HG03175 (cell line): ENCODE measurements around the gene GUK1.

Source experiments
- ATAC-seq: cut with Tn5 transposase; IDR thresholded peaks from one replicate; pipeline ENCODE4 v1.9.1; 2021; ENCODE audit warnings: mild to moderate bottlenecking, moderate library complexity; ENCODE audit not compliant: unreplicated experiment

GUK1 gene

DNA sequence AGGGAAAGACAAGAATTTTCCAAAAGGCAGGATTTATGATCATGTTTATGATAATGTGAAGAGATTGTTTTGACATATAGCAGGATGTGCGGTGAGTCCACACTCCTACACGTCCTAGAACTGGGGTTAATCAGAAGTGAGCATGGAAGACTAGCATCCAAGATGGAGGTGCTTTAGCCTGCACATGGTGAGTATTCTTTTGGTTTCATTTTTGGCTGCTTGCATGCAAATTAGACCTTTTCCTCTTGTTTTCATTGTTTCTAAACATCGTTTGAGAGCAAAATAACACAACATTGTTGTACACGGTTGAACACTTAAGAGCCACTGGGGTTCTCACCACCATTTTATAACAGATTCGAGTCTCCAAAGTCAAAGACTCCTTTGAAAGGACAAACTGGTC lies 14.9 kb upstream of the GUK1 start:
- no peak for ATAC-seq

DNA sequence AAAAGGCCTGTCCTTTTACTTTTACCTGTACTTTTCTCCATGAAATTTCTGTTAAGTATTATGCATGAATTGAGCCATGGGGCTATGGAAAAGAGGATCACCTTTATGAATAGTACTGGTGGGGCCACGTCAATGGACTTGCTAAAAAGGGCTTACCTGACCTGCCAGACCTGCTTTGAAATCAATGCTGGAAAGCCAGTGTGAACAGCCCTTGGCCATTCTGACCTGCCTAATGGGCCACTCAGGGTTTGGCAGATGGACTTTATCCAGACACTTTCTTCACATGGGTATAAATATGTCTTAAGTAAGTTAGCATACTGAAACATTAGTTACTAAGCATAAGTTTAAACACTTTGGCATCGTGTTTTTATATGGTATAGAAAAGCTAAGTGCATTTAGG lies 8.3 kb upstream of the GUK1 start:
- no peak for ATAC-seq

DNA sequence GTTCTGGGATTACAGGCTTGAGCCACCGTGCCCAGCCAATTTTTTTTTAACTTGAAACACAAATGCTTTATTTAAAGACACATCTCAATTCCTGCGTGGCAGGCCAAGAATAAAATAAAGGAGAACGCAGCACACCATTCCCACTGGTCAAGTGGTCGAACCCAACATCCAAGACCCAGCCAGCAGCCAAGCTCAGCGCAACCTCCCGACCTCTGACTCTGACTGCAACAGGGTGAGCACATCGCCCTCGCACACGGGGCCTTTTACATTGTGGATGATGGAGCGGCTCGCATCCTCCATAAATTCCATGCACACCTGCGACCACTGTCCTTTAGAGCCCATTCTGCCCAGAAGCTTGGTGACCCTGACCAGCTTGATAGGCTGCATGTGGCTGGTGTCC lies 5.5 kb upstream of the GUK1 start:
- no peak for ATAC-seq

DNA sequence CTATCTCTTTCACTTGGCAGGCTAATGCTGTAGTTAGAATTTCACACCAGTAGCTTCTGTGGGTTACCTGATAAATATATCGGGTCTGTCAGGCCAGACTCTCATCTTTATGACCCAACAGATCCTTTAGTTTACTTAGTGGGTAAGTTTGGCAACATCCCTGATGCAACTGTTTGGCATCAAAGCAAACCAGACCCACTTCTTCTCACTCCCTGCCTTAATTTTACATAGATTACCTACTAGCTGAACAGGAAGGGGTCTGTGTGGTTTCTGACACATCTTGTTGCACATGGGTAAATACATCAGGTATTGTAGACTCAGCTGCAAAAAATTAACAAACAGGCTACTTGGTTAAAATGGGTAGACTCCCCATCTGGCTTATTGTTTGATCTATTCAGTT lies 3.2 kb upstream of the GUK1 start:
- no peak for ATAC-seq

DNA sequence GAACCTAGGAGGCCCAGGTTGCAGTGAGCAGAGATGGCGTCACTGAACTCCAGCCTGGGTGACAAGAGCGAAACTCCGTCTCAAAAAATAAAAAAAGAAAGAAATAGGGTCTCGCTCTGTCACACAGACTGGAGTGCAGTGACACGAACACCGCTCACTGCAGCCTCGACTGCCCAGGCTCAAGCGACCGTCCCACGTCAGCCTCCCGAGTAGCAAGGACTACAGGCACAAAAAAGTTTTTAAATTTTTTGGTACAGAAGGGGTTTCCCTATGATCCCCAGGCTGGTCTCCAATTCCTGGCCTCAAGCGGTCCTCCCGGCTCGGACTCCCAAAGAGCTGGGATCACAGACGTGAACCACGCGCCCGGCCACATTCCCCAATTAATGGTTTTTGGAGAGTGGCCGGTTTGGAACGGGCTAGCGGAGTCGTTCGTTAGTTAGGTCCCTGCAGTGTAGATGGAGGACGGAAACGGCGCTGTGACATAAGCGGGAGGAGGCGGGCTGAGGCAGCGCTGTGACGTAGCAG lies 611 bp upstream of the GUK1 start:
- no peak for ATAC-seq

DNA sequence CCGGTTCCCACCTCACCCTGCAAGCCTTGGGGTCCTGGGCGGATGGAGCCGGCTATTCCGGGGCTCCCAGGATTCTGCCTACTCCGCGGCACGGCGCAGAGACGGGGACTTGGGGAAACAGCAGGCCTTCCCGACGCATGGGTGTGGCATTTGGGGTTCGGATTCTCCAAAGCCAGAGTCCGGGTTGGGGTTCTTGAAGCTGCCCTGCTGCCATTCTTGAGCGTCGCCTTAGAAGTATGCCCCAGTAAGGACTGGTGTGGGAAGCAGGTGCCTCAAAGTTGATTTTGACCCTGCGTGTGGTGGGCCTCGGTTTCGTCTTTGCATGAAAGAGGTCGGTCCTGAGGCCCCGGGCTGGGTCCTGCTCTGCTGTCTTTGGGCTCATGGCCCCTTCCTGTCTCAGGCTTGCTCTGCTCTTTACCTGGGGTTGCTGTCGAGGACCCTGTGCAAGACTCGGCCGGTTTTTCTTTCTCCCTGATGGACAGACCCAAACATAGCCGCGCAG lies 696 bp downstream of the GUK1 start:
- ATAC-seq, result no peak

DNA sequence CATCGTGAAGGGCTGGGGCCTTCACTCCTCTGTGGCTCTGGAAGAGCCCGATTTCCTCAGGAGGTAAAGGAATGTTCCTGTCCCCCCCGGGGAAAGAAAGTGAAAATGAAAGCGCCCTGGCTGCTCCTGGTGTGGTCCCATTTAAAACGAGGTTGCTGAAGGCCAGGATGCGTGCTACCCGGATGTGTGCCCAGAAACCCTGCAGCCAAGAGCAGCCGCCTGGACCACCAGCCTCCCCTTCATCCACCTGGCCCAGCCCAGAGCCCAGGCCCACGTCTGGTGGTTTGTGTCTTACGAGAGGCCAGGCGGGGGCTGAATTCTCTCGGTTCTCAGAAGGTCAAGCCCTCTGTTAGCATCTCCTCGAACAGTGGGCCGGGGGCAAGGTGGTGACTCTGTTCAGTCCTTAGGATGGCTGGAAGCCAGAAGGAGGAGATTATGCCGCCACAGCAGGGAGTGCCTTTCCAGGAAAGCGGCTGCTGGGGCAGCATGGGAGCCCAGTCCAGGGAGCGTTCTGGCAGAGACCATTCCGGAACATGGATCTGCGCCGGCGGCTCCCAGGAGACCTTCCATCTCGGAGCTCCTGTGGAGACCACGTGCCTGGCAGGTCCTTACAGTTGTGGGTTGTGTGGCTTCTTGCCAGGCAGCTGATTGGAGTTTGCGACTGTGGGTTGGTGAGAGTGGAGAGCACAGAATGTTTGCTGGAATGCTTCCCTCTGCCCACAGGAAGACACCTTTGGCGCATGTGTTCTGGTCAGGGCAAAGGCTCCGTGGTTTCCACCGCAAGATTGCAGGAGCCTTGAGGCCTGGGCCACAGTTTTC lies 1.4 kb downstream of the GUK1 start:
- ATAC-seq, result no peak

DNA sequence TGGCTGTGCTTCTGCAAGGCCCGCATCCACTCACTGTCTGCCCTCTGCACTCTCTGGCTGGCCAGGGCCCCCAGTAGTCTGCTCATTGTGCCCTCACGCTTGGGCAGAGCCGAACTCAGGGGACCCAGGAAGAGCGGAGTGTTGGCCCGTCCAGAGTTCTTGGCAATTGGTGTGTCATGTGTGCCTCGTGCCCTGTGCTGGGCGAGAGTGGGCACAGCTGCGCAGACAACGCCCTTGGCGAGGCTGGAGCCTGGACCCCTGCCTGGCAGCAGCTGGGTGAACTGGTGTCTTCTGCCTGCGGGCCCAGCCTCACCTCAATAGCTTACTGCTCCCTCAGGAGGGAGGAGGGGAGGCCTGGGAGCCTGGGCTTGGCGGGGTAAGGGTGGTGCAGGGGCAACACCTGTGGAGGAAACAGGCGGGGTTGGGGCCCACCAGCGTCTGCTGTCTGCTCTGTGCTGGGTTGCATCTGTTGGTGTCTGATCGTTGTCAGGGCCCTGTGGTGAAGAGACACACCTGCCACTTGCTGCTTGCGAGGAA lies 2.1 kb downstream of the GUK1 start:
- ATAC-seq, result no peak

DNA sequence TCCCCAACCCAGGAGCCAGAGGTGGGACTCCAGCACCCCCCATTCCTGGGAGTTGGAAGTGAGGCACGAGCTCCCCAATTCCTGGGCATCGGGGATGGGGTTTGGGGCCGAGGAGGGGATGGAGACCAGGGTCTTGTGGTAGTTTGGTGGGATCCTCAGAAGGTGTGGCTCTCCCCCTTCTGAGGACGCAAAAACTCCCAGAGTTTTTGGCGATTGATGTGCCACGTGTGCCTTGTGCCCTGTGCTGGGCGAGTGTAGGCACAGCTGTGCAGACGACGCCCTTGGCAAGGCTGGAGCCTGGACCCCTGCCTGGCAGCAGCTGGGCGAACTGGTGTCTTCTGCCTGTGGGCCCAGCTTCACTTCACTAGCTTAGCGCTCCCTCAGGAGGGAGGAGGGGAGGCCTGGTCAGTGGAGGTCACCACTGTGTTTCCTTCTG lies 2.6 kb downstream of the GUK1 start:
- ATAC-seq, result no peak

DNA sequence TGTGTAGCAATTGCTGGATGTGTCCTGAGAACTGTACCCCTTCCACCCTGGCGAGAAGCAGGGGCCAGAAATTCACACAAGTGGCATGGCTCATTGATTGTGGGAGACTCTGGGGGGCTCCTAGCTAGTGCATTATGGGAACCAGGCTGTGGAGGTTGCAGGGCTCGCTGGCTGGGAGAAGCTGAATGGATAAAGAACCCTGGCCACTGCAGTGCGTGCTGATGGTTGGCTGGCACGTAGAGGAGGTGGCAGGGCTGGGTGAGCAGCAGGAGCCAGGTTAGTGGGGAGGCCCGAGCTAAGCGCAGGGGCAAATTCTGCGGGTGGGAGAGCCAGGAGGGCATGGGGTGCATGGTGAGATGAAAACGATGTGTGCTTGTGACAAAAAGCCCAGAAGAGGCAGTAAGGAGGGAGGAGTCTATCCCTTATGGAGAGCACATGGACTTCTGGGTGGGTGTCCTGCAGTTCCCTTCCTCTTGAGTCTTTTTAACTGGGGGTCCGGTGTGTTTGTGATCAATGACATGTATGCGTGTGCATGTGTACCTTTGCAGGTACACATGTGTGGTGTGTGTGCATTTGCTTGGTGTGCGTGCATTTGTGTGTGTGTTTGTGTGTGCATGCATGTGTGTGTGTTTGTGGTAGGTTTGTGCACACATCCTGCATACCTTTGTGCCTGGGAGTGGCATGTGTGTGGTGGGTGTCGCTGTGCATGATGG lies 3.6 kb downstream of the GUK1 start:
- ATAC-seq, result no peak

DNA sequence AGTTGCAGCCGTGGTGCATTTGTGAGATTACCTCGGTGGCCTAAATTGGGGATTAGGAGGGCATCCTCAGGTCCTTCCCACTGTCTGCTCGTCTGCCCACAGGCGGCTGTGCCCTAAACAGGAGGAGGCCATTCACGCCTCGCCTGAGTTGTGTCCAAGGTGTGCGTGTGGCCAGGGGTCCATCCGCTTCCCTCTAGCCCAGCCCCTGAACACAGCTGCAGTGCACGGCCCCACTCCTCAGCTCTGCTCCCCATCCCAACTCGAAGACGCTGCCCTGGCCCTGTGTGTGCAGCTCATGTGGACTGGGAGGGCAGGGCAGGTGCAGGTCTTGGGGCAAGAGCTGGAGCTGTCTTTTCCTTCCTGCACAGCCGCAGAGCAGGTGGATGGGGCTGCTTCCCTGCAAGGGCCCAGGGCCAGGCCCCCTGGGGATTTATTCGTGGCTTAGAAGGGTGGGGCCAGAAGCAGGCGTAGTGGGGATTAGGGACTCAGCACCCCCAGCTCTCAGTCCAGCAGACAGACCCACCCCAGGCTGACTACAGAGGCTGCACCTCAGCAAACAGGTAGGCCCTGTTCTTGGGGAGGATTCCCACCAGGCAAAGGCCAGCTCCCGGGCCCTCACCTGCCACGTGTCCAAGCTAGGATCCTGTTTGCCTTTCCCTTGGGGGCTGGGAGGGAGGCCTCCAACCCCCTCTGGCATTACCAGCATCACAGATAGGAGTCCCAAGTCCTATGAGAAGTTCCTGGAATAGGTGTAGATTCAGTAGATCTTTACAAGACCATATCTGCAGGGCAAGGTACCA lies 4.3 kb downstream of the GUK1 start:
- no peak for ATAC-seq

DNA sequence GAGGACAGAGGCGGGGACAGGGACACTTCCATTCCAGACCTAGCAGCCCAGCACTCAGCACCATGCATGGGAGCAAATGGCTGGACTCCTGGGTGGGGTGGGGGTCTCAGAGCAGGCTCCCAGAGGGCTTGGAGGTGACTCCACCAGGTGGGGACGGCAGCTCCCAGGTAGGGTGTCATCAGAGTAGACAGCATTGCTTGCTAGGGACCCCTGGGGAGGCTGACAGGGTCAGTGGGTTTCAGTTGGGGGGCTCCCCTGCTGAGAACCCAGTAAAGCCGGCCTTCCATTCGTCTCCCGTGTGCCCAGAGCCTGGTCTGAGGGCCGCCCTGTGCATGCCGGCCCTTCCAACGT lies 4.9 kb downstream of the GUK1 start:
- ATAC-seq, result no peak

DNA sequence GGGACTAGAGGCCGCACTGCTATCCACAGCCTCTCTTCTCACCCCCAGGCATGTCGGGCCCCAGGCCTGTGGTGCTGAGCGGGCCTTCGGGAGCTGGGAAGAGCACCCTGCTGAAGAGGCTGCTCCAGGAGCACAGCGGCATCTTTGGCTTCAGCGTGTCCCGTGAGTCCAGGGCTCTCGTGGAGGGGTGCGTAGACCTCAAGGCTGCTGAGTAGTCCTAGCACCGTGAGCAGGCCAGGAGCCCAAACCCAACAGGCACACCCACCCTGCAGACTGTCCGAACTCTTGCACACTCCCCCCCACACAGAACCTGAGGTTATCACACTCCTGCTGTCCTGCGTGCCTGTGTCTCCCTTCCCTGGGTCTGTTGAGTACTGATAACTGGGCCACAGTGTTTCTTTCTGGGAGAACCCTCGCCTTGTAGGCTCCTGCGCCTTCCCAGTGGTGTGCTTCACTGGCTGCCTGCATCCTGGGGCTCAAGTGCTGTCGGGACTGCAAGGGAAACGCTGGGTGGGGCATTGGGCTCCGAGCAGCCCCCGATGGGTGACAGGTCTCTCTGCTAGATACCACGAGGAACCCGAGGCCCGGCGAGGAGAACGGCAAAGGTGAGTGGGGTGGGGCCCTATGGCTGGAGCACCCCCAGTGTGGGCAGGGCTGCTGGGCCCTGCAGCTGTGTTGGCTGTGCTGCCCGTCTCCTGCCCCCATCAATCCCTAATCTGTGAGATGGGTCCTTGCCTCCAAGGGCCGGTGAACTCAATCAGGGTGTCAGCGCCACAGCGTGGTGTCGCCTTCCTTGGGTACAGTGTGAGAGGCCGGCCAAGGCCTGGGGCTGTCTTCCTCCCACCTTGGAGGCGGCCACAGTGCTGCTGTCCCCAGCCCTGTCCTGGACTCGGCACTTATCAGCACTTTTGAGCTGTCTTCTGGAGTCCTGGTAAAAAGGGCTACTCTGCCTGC lies 5.7 kb downstream of the GUK1 start:
- ATAC-seq, result no peak

DNA sequence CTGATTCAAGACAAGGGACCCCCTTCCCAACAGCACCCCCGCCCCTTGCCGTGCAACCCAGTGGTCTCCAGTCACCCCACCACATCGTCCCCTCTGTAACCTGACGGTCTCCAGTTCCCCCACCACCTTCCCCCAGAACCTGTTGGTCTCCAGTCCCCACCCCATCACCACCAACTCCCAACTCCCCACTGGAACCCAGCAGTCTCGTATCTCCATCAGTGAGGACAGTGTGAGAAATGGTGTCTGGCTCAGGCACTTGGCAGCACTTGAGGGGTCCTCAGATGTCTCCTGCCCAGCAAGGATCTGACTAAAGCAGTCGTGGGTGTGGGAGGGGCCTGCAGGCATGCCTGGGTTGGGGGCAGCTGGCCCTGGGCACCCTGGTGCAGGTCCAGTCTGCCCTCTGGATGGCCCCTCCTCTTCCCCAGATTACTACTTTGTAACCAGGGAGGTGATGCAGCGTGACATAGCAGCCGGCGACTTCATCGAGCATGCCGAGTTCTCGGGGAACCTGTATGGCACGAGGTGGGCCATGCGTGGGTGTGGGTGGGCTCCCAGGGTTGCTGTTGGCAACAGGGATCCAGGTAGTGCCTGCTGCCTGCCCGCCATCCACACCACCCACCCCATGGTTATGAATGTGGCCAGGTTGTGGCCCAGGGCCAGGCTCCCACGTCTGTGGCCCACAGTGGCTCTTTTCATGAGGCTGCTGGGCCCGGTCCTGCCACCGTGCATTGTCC lies 6.5 kb downstream of the GUK1 start:
- no peak for ATAC-seq

DNA sequence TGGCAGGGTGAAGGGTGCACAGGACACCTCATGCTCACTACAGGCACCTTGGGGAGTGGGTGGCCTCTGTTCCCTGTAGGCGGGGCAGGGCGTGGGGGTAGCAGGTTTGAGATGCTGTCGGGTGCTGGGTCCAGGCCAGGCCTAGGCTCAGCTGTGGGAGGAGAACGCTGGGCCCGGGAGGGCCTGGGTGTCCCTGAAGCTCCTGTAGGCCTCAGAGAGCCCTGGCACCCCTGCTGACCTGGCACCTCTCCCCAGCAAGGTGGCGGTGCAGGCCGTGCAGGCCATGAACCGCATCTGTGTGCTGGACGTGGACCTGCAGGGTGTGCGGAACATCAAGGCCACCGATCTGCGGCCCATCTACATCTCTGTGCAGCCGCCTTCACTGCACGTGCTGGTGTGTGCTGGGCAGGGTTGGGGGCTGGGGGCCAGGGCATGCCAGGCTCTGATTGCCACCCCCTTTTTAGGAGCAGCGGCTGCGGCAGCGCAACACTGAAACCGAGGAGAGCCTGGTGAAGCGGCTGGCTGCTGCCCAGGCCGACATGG lies 7.1 kb downstream of the GUK1 start:
- ATAC-seq, result no peak

DNA sequence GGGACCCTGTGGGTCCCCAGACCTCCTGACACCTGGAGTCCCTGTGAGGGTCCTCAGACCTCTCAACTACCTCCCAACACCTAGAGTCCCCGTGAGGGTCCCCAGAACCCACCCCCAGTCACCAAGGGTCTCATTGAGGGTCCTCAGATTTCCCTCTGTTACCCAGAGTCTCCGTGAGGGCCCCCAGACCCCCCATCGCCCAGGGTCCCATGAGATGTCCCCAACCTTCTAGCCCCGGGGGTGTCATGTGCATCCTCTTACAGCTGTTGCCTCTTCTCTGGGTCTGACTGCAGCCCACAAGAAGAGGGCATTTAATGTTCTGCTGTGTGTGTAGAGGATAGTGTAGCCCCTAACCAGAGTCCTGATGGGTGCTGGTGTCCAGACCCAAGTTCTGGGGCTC lies 7.7 kb downstream of the GUK1 start:
- no peak for ATAC-seq

DNA sequence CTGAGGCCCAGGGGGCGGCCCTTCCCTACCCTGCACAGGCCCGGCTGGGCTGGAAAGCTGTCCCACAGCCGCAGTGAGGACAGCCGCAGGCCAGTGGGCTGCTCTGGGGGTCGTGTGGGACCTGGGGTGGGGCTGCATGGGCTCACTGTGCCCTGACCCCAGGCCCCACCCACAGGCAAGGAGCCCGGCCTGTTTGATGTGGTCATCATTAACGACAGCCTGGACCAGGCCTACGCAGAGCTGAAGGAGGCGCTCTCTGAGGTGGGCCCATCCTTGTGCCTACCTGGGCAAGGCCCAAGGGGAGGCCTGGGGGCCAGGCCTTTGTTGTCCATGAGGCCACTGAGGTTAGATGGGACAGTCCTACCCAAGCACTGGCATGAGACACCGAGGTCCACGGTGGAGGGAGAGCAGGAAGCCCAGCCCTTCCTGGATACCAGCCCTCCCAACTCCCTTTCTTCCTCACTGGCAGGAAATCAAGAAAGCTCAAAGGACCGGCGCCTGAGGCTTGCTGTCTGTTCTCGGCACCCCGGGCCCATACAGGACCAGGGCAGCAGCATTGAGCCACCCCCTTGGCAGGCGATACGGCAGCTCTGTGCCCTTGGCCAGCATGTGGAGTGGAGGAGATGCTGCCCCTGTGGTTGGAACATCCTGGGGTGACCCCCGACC lies 8.2 kb downstream of the GUK1 start:
- no peak for ATAC-seq

DNA sequence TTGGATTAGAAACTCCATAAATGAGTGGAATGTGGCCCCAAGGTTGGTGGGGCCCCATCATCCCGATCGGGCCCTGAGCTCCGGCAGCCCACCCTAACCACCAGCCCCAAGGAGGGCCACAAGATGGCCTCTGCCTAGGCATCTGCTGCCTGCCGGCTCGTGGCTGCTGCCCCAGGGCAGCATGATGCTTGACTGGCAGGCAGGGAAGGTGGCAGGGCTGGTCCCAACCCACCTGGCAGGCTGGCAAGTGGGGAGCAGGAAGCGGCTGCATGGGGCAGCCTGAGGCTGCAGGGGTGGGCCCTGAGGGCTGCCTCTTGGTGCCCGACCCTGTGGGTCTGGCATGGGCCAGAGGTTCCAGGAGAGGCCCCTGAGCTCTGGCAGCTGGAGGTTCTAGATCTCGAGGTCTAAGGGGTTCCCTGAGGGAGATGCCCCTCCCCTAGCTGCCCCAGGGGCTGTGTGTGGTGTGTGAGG lies 8.9 kb downstream of the GUK1 start:
- no peak for ATAC-seq
